C4-2B (cell line): ENCODE measurements around the gene TEX14.

Experiments used
- H3K27ac ChIP-seq: fragments of 450-650 bp; 2 replicates; pipeline ENCODE4 v1.5.1; 2017
- CTCF ChIP-seq: fragments of 450-650 bp; conservative IDR thresholded peaks from 2 replicates; pipeline ENCODE4 v1.5.1; 2017; ENCODE audit warnings: mild to moderate bottlenecking
- ZFX ChIP-seq: fragments of 450-650 bp; IDR thresholded peaks from 2 replicates; pipeline ENCODE4 v1.6.1; 2017

TEX14 gene

GRCh38 chr17:58510075-58510474 lies 181.8 kb downstream of the TEX14 start:
- H3K27ac ChIP-seq: no peak overlapping the region
- TF ChIP-seq CTCF (no peak), ZFX (no peak)

GRCh38 chr17:58508341-58509067 lies 183.3 kb downstream of the TEX14 start:
- TF ChIP-seq CTCF: no peak
- no peak for TF ChIP-seq ZFX
- H3K27ac ChIP-seq: no peak overlapping the region

- no peak for TF ChIP-seq ZFX
- TF ChIP-seq CTCF: no peak
- H3K27ac ChIP-seq: no peak overlapping the region
These were observed 184.7 kb downstream of the TEX14 start for GRCh38 chr17:58507123-58507634.
